Neutrophil (primary cell): ENCODE measurements around the gene EHD1.

Experiments used
- H3K27ac ChIP-seq: fragments of 200-600 bp; sonication (generic); 2 replicates; pipeline ENCODE4 v1.5.1; 2016; ENCODE audit warnings: mild to moderate bottlenecking, moderate library complexity
- H3K27me3 ChIP-seq: fragments of 200-600 bp; sonication (generic); 2 replicates; pipeline ENCODE4 v1.6.0; 2016; ENCODE audit warnings: mild to moderate bottlenecking
- H3K36me3 ChIP-seq: fragments of 200-600 bp; sonication (generic); 2 replicates; pipeline ENCODE4 v1.5.1; 2017
- H3K4me1 ChIP-seq, 2 experiments: fragments of 200-600 bp in 1 of 2; sonication (generic) in 1 of 2; 1 replicate in 1 of 2; 2 replicates in 1 of 2; pipeline versions ENCODE4 v1.5.1 to v1.6.1; 2013 to 2016; ENCODE audit warnings: low read depth in 1 of 2, low read length in 1 of 2, mild to moderate bottlenecking in 1 of 2, moderate library complexity in 1 of 2; ENCODE audit not compliant: control insufficient read depth in 1 of 2, insufficient read depth in 1 of 2
- H3K4me3 ChIP-seq, 2 experiments: fragments of 200-600 bp in 1 of 2; sonication (generic) in 1 of 2; 1 replicate in 1 of 2; 2 replicates in 1 of 2; pipeline ENCODE4 v1.5.1; 2013 to 2016; ENCODE audit warnings: low read depth in 1 of 2, low read length in 1 of 2, mild to moderate bottlenecking in 1 of 2, moderate library complexity in 1 of 2
- H3K9me3 ChIP-seq: fragments of 200-600 bp; sonication (generic); 2 replicates; pipeline ENCODE4 v1.5.1; 2016
- TF ChIP-seq, protein P1 (sequence below): fragments of 200-600 bp; sonication (generic); IDR thresholded peaks from 2 replicates; pipeline ENCODE4 v1.5.1; 2016; ENCODE audit warnings: antibody characterized with exemption

Gene EHD1

DNA sequence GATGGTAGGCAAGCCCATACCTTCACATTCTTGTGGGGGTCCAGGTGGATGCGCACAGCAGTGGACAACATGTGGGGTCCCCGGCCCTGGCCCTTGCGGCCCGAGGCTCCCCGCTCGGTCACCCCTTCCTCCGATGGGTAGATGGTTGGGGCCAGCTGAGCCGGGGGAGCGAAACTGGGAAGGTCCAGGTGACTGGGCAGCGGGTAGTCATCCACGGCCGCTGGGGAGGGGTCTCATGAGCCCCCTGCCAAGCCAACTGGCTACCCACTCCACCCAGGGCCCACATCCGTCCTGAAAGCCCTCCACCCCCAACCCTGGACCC lies 27.9 kb upstream of the EHD1 start:
- TF ChIP-seq, protein P1, sequence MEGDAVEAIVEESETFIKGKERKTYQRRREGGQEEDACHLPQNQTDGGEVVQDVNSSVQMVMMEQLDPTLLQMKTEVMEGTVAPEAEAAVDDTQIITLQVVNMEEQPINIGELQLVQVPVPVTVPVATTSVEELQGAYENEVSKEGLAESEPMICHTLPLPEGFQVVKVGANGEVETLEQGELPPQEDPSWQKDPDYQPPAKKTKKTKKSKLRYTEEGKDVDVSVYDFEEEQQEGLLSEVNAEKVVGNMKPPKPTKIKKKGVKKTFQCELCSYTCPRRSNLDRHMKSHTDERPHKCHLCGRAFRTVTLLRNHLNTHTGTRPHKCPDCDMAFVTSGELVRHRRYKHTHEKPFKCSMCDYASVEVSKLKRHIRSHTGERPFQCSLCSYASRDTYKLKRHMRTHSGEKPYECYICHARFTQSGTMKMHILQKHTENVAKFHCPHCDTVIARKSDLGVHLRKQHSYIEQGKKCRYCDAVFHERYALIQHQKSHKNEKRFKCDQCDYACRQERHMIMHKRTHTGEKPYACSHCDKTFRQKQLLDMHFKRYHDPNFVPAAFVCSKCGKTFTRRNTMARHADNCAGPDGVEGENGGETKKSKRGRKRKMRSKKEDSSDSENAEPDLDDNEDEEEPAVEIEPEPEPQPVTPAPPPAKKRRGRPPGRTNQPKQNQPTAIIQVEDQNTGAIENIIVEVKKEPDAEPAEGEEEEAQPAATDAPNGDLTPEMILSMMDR: no peak
- Histone ChIP-seq H3K9me3 (peaks cover 8% of the 10 kb centered on the region), H3K27me3 (no peaks in the 10 kb centered on the region), H3K4me3 (no peak overlapping the region), H3K36me3 (peaks cover 100% of the 10 kb centered on the region), H3K27ac (no peak overlapping the region), H3K4me1 (no peaks in the 10 kb centered on the region)

DNA sequence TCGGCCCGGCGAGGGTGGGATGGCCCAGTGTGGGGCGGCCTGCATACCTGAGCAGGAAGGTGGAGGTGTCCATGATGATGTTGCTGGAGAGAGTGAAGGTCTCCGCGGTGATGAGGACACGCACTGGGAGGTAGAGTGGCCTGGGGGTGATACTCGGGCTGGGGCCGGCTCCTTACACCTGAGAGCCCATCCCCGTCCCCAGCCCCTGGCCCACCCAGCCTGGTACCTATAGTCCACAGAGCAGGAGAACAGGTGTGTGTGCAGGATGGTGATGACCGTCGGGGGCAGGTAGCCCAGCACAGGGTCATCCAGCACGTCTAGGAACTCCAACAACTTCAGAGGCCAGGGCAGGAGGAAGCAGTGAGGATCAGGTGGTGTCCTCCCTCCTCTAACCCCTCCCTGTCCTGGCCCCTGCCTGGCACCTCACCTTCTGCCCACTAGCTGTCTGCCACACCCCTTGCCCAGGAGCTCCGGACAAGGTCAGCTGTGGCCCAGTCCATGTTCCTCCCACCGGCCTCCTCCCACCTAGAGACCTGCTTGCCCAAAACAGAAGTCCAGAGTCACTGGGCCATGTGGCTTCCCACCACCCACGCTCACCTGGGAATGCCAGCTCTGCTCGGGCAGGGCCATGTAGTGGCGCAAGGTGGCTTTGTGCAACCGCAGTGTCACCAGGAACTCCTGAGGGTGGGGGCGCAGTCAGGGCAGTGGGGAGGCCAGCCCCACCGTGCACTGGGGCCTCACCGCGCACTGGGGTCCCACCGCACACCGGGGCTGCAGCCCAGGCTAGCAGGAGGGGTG lies 27.3 kb upstream of the EHD1 start:
- peaks cover 100% of the 10 kb centered on the region for H3K36me3 ChIP-seq
- H3K27ac ChIP-seq: no peak overlapping the region

DNA sequence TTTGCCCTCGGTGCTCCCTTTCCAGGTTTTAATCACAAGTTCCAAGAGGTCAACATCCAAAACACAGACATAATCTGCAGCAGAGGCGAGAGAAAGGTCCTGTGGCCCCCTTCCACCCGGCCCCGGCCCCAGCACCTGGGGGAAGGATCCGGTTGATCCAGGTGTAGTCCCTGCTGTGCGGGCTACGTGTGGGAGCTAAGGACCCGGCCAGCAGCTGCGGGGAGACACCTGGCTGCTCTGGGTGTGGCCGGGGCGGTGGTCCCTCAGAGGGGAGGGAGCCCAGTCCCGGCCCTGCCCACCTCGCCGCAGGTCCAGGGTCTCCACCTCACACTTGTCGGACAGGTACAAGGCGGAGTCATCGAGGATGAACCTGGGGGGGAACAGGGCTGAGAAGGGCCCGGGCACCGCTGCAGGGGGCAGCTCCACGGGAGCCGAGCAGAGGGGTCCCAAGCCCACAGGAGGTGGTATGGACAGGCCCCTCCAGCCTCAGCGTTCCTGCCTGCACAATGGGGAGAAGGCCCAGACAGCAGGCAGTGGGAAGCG lies 24.9 kb upstream of the EHD1 start:
- TF ChIP-seq, protein P1: no peak
- Histone ChIP-seq H3K27ac (no peak overlapping the region), H3K27me3 (no peaks in the 10 kb centered on the region), H3K9me3 (peaks cover 8% of the 10 kb centered on the region), H3K36me3 (peaks cover 100% of the 10 kb centered on the region), H3K4me1 (no peaks in the 10 kb centered on the region), H3K4me3 (no peak overlapping the region)

More for the DNA sequence above, 27.3 kb upstream of the EHD1 start:
- TF ChIP-seq, protein P1: no peak
- Histone ChIP-seq H3K4me1 (no peaks in the 10 kb centered on the region), H3K9me3 (peaks cover 8% of the 10 kb centered on the region), H3K27me3 (no peaks in the 10 kb centered on the region), H3K4me3 (no peak overlapping the region)

GRCh38 chr11:64902102-64902900 lies 23.9 kb upstream of the EHD1 start:
- Histone ChIP-seq H3K36me3 (peaks cover 100% of the 10 kb centered on the region), H3K9me3 (peaks cover 6% of the 10 kb centered on the region), H3K4me3 (no peak overlapping the region), H3K27me3 (no peaks in the 10 kb centered on the region), H3K27ac (no peak overlapping the region), H3K4me1 (no peaks in the 10 kb centered on the region)
- TF ChIP-seq, protein P1: no peak

DNA sequence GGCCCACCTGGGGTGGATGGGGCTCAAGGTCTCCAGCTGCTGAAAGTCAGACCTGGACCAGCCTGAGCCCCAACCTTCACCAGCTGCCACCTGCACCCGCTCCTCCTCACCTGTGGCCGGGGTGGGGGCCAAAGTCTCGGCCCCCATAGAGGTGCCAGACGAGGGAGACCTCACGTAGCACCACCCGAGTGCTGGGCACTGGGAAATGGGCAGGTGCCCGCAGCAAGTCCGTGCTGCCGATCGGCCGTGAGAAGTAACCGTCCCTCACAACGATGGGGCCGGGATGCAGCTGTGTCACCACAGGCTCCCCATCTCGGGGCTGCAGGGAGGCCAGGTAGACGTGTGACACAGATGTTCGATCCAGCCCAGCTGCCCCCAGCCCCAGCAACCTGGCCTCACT lies 22.4 kb upstream of the EHD1 start:
- Histone ChIP-seq H3K9me3 (no peaks in the 10 kb centered on the region), H3K4me3 (no peak overlapping the region), H3K36me3 (peaks cover 100% of the 10 kb centered on the region), H3K4me1 (no peaks in the 10 kb centered on the region), H3K27ac (no peak overlapping the region), H3K27me3 (no peaks in the 10 kb centered on the region)
- TF ChIP-seq, protein P1: no peak
